Measurements from ENCODE around the gene MYO9B.

Gene MYO9B

DNA sequence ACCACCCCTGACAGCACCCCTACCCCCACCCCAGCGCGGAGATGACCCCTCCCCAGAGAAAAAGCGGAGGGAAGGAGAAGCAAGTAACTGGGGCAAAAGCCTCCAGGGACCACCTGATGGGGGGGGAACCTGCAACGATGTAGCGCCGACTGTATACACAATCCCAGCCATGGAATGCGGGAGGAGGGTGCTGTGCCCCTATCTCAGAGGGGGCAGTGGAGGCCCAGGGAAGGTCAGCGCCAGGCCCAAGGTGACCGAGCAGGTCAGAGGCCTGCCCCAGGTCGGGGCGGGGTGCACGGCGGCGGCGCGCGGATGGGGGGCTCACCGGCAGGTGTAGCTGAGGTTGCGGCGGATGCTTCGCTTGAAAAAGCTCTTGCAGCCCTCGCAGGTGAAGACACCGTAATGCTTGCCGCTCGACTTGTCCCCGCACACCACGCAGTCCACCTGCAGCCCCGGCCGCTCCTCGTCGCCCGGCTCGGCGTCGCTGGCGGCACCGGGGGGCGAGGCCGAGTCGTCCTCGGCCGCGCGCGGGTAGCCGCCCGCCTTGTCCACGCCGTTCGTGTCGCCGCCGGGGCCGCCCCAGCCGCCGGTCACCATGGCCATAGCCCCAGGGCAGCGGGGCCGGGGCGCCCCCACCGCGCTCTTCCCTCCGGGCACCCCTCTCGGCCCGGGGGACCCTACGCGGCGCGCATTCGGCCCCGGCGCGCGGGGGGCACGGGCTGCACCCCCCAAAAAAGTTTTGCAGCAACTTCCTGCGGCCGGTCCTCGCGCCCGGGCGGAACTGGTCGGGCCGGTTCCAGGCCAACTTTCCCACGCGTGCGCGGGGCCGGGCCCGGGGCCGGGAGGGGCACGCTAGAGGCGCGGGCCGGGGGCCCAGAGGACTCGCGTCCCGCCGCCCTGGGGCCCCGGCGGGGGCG is 169.3 kb downstream of the MYO9B start:
- peak overlapping the region; percentile 37 for H3K4me3 ChIP-seq (ENCODE audit: low read length)
- no peak for DNase-seq (ENCODE audit: low read depth, low spot score)

GRCh38 chr19:17245535-17245984 is 170.0 kb downstream of the MYO9B start, which contains the start of gene NR2F6:
TSS of gene NR2F6 (minus strand) at chr19:17245919. CDS start at chr19:17245220, 699 bp downstream.
- no peak for DNase-seq (ENCODE audit: low read depth, low spot score)

DNA sequence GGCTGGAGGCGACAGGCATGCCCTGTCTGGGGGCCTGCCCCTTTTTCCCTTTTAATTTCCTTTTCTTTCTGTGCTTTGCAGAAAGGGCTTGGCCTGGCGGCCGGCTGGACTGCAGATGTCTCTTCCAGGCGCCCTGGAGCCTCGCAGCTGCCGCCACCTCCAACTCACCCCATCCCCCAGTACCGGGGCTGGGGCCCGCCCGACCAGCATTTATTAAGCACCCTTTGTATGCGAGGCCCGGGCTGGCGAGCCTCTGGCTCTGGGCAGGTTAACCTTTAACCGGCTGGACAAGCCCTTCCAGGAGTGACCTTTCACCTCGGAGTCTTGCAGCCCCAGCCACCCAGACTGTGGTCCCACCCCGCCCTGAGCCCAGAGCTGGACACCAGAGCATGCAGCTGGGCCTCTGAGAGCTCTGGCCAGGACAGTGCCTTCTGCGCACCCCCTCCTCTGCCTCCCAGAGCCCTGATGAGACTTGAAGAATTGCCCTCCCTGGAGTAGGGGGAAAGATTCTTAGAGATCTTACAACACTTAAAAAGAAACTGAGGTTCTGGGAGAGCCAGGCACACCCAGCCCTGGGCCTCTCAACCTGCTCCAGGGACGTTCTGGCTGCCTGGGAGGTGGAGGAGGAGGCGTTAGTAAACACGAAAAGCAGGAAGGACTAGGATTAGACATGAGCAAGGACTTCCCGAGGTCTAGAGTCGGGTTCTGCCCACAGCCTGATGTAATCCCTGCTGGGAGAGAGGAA is 171.3 kb downstream of the MYO9B start:
- peak overlapping the region; percentile 58 for H3K4me3 ChIP-seq (ENCODE audit: low read length)
- no peak for DNase-seq (ENCODE audit: low read depth, low spot score)

More at GRCh38 chr19:17245535-17245984, 170.0 kb downstream of the MYO9B start, which contains the start of gene NR2F6:
- H3K4me3 ChIP-seq (ENCODE audit: low read length) = peak within 1 kb of the TSS; percentile 58

DNA sequence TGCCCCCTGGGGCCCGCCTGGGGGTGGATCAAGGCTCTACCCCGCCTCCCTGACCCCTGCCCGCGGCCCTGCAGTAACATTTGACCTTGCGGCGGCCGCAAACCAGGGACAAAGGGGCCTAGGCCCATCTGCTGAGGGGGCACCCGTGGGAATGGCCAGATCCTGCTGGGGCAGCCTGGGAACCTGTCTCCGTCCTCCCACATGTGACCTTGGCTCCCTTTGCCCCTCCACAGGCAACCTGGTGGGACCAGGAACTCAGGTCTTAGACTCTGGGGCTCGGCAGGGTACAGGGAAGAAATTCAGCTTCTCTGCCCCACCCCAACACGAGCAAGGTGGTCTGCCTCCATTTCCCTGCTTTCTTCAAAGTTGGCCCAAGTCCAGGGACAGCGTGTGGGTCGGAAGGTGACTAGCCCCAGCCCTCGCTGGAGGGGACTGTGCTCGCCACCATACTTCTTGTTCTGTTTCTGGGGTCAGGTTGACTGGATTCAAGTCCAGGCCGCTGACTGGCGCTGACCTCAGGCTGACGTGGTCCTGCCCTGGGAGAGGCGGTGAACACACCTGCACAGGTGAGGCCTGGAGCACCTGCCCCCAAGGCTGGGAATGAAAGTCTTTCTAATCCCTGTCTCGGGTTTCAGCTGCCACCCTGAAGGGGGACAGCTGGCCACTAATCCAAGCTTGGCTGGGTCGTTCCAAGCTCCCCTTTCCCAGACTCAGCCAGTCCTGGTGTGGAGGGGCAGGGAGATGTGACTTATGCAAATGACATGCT is 172.6 kb downstream of the MYO9B start:
- no peak for DNase-seq (ENCODE audit: low read depth, low spot score)
- no peak overlapping the region for H3K4me3 ChIP-seq (ENCODE audit: low read length)

DNA sequence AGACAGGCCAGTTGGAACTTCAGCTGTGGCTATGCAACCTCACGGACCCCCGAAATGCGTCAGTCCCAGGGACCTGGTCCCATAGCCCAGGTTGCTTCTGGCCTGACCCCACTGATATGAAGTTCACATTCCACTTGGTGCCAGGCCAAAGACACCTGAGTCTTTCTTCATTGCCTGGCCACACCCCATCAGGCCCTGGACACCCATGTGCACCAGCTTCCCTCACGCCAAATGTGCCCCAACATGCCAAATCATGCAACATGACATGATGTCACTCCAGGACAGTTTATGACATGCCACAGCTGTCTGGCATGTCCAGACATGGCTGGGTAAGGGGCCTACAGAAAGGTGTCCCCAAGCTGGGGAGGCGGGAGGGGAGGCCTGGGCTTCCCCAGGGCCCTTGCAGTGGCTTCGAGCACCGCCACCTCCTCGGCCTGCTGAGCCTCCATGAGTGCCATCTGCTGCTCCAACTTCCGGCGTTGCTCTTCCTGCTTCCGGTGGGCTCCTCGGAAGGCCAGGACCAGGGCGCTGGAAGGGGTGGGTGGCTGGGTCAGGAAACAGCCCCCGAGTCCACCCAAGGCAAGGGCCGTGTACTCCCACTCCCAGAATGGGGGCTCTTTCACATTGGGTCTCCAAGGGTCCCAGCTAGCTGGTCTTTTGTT is 174.4 kb downstream of the MYO9B start:
- DNase-seq (ENCODE audit: low read depth, low spot score) = no peak
- H3K4me3 ChIP-seq (ENCODE audit: low read length) = no peak overlapping the region

GRCh38 chr19:17254636-17255035 is 179.1 kb downstream of the MYO9B start:
- DNase-seq (ENCODE audit: low read depth, low spot score) = no peak
- H3K4me3 ChIP-seq (ENCODE audit: low read length) = no peak overlapping the region

GRCh38 chr19:17255150-17255621 is 179.6 kb downstream of the MYO9B start:
- H3K4me3 ChIP-seq (ENCODE audit: low read length) = no peak overlapping the region
- no peak for DNase-seq (ENCODE audit: low read depth, low spot score)

GRCh38 chr19:17256130-17256529 is 180.6 kb downstream of the MYO9B start:
- no peak for DNase-seq (ENCODE audit: low read depth, low spot score)
- no peak overlapping the region for H3K4me3 ChIP-seq (ENCODE audit: low read length)

- DNase-seq (ENCODE audit: low read depth, low spot score) = no peak
- no peak overlapping the region for H3K4me3 ChIP-seq (ENCODE audit: low read length)
These were observed 183.7 kb downstream of the MYO9B start for GRCh38 chr19:17259118-17259780.

DNA sequence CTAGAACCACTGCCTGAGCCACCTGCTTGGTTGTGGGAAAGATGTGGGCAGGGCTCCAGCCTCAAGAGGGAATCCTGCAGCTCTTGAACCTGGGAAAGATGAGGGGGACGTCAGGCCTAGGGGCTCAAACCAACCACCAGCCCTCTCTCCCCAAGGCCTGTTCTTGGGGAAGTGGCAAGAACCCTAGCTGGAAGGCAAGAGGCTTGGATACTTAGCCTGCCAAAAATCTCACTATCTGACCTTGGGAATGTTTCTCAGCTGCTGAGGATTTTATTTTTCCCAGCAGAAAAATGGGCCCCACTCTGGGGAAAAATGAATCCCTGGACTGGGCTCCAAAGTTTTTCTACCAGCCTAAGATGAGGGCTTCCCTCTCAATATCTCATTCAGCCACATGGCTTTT is 184.4 kb downstream of the MYO9B start:
- DNase-seq (ENCODE audit: low read depth, low spot score) = no peak
- no peak overlapping the region for H3K4me3 ChIP-seq (ENCODE audit: low read length)

DNA sequence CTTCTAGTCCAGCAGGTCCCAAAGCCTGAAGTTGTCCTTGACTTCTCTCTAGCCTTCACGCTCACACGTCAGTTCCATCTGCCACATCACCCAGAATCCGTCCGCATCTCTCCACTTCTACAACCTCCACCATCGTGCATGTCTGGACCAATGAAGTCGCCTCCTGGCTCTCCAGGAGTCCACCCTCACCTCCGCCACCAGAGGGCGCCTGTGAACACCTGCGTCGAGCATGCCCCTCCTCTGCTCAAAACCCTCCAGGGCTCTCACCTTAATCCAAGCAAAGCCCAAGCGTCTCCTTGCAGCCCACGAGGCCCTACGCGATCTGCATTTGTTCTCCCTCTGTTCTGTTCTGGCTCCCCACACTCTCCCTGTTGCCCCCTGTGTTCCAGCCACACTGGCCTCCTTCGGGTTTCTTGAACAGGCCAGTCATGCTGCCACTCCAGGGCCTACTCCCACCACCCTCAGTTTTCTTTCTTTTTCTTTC is 185.3 kb downstream of the MYO9B start:
- no peak overlapping the region for H3K4me3 ChIP-seq (ENCODE audit: low read length)
- DNase-seq (ENCODE audit: low read depth, low spot score) = peak; percentile 84

- DNase-seq (ENCODE audit: low read depth, low spot score) = no peak
- H3K4me3 ChIP-seq (ENCODE audit: low read length) = no peak overlapping the region
These were observed 187.0 kb downstream of the MYO9B start for GRCh38 chr19:17262557-17262956.
